ENCODE data around the gene TMEM255B.

DNA sequence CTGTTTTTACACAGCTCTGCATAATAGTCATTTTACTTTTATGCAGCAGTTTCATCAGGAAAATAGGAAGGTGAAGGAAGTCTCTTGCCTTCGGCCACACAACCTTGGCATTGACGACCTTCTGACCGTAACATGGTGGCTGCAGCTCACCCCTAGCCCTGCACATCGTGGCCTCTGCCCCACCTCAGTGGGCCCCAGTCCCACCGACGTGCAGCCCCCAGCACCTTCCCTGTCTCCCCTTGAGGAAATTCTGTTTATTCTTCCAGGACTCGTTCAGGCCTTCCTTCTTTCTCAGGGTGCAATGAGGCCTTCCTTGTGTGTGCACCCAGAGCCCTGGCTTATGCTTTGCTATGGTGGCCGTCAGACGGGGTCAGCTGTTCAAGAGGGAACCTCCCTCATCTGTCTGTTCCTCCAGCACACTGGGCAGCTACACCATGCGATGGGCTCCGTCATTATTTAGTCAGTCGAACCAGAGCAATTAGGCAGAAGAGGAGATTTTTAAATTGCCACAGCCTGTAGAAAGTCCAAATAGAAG, 33.3 kb downstream of the TMEM255B start:
- TF ChIP-seq POLR2AphosphoS5 (IDR thresholded peaks at IDR 0.05) (no peak), POLR2A (IDR thresholded peaks at IDR 0.05) (no peak)
- TF ChIP-seq, protein P1, sequence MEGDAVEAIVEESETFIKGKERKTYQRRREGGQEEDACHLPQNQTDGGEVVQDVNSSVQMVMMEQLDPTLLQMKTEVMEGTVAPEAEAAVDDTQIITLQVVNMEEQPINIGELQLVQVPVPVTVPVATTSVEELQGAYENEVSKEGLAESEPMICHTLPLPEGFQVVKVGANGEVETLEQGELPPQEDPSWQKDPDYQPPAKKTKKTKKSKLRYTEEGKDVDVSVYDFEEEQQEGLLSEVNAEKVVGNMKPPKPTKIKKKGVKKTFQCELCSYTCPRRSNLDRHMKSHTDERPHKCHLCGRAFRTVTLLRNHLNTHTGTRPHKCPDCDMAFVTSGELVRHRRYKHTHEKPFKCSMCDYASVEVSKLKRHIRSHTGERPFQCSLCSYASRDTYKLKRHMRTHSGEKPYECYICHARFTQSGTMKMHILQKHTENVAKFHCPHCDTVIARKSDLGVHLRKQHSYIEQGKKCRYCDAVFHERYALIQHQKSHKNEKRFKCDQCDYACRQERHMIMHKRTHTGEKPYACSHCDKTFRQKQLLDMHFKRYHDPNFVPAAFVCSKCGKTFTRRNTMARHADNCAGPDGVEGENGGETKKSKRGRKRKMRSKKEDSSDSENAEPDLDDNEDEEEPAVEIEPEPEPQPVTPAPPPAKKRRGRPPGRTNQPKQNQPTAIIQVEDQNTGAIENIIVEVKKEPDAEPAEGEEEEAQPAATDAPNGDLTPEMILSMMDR (IDR thresholded peaks at IDR 0.05) = no peak

All from prostate gland (tissue), 2 donors.